ENCODE results near the gene TTC36. TPM values are rescaled to one million over a fixed set of nuclear protein-coding genes. Genes with fewer than 3 reads are reported as not detected.

The TTC36 gene, protein sequence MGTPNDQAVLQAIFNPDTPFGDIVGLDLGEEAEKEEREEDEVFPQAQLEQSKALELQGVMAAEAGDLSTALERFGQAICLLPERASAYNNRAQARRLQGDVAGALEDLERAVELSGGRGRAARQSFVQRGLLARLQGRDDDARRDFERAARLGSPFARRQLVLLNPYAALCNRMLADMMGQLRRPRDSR
- total RNA-seq: 1.3 and 2.1 TPM in 2 replicates

GRCh38 chr11:118527109-118527508 lies at the start of gene TTC36:
Gene TTC36, plus strand, starts transcription at chr11:118527474. Its CDS starts 21 bp downstream, at chr11:118527495.

DNA sequence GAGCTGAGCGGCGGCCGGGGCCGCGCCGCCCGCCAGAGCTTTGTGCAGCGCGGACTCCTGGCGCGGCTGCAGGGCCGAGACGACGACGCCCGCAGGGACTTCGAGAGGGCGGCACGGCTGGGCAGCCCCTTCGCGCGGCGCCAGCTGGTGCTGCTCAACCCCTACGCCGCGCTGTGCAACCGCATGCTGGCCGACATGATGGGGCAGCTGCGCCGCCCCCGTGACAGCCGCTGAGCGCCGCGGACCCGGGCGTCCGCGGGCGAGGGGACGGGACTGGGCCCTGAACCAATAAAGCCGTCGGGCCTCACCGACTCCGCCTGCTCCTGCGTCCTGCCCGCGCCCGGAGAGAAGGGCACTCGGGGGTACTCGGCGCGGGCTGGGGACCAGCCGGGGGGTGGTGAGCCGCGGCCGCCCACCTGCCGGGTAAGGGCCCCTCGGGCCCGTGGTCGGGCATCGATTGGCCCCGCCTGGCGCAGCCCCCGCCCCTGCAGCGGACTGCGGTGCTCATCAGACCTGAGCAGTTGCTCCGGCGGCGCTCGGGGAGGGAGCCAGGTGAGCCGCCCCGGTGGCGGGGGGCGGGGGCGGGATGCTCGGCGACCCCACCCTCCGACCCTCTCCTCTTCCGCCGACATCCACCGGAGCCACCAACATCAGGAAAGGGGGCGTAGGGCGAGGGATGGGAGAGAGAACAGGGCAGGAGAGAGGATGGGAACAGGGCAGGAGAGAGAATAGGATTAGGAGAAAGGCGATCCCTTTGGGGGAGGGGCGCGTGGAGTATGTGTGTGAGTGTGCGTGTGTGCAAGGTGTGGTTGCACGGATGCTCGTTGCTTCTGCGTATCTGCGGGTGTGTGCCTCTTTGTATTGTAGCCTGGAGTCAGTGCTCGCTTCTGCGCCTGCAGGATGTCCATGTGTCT lies 3.7 kb downstream of the TTC36 start, which contains the start of gene TMEM25:
TSS of gene TMEM25 (plus strand) at position 510 of the 914 bp plus-strand sequence. CDS start 610 bp downstream, outside the sequence.

DNA sequence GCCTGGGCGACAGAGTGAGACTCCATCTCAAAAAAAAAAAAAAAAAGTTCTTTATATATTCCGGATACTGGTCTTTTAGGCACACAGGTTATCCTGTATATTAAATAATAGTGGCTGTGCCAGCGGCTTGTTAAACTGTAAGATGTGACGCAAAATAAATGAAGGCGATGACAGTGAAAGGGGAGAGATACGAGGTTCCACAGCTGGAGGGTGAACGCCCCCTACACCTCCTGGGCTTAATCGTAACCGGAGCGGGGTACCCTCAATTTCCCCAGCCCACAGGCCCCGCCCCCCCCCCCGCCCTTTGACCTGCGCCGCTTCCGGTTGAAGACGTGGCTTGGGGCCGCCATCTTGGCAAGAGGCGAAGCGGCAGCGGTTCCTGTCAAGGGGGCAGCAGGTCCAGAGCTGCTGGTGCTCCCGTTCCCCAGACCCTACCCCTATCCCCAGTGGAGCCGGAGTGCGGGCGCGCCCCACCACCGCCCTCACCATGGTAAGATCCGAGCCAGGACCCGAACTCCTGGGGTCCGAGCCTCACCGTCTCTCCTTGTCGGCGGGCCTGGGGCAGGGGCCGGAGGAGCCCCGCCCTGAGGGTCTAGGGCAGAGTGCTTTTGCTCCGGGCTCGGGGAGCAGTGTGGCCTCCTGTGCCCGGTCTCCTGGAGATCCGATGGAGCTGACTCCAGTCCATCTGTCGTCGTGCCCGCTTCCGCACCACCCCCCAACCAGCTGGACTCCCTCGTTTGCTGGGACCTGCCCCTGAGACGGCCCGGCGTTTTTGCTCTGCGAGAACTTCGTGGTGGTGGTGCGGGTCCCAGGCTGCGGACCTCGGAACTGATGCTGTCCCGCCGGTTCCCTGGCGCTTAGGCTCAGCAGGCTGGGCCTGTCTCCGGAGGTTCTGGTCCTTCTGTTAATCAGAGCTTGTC lies 45.0 kb downstream of the TTC36 start, which contains the start of gene ARCN1:
TSS of gene ARCN1 (plus strand) at position 349 of the 920 bp plus-strand sequence. CDS start at position 488, 139 bp downstream.

Other genes starting within 250 kb of the TTC36 start
- not detected in 2 replicates for gene CD3E, start 222.7 kb upstream of the TTC36 start, total RNA-seq
- gene CD3D, start 184.8 kb upstream of the TTC36 start, total RNA-seq: not detected in 2 replicates
- not detected in 2 replicates for gene CD3G, start 183.1 kb upstream of the TTC36 start, total RNA-seq
- 36.8 and 40.5 TPM in 2 replicates for gene UBE4A, start 167.9 kb upstream of the TTC36 start, total RNA-seq
- 26.4 and 37.3 TPM in 2 replicates for gene ATP5MG, start 125.9 kb upstream of the TTC36 start, total RNA-seq
- 55.1 and 57.6 TPM in 2 replicates for gene KMT2A, start 91.0 kb upstream of the TTC36 start, total RNA-seq
- gene TMEM25, start 3.7 kb downstream of the TTC36 start, total RNA-seq: 16.1 and 28.1 TPM in 2 replicates
- 17.7 and 22.6 TPM in 2 replicates for gene IFT46, start 38.5 kb downstream of the TTC36 start, total RNA-seq
- gene ARCN1, start 44.9 kb downstream of the TTC36 start, total RNA-seq: 165 and 189 TPM in 2 replicates
- 157 and 161 TPM in 2 replicates for gene PHLDB1, start 80.1 kb downstream of the TTC36 start, total RNA-seq
- gene TREH, start 152.2 kb downstream of the TTC36 start, total RNA-seq: not detected in 2 replicates

Data from smooth muscle cell of the pulmonary artery (primary cell).